Uterus (tissue), 2 donors: ENCODE measurements around the gene CC2D2A.

ENCODE experiments used
- POLR2A ChIP-seq, 2 donors: fragments of 450-650 bp; IDR thresholded peaks; one replicate each; pipeline ENCODE4 v1.6.1; 2016; ENCODE audit warnings: antibody characterized with exemption in 2 of 2, mild to moderate bottlenecking in 1 of 2, moderate library complexity in 1 of 2
- TF ChIP-seq, protein P1 (sequence below), 4 experiments: fragments of 200-600 bp in 2 of 4; fragments of 450-650 bp in 2 of 4; sonication (generic) in 2 of 4; IDR thresholded peaks; one replicate each; pipeline ENCODE4 v1.5.1; 2016 to 2019; ENCODE audit warnings: antibody characterized with exemption in 4 of 4, mild to moderate bottlenecking in 2 of 4, moderate library complexity in 1 of 4

DNA sequence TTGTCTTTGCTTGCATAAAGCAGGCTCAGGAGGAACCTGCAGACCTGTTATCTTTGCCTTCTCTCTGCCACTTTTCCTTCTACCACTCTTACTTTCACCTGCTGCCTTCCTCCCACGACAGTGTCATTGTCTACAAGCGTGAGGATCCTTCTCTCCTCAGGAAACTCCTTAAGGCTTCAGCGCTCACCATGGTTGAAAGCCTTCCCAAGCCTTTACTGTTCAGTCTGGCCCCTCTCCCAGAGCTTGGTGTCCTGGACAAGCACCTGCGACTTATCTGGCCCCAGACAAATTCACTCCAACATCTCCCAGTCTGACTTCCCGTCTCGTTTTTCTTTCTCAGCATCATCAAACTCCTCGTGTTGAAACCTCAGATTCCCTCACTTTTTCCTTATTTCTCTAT lies 31.0 kb downstream of the CC2D2A start:
- TF ChIP-seq, protein P1, sequence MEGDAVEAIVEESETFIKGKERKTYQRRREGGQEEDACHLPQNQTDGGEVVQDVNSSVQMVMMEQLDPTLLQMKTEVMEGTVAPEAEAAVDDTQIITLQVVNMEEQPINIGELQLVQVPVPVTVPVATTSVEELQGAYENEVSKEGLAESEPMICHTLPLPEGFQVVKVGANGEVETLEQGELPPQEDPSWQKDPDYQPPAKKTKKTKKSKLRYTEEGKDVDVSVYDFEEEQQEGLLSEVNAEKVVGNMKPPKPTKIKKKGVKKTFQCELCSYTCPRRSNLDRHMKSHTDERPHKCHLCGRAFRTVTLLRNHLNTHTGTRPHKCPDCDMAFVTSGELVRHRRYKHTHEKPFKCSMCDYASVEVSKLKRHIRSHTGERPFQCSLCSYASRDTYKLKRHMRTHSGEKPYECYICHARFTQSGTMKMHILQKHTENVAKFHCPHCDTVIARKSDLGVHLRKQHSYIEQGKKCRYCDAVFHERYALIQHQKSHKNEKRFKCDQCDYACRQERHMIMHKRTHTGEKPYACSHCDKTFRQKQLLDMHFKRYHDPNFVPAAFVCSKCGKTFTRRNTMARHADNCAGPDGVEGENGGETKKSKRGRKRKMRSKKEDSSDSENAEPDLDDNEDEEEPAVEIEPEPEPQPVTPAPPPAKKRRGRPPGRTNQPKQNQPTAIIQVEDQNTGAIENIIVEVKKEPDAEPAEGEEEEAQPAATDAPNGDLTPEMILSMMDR (IDR thresholded peaks at IDR 0.05): no peak
- TF ChIP-seq POLR2A (IDR thresholded peaks at IDR 0.05): no peak
